HG03045 (cell line): ENCODE results near the gene SECTM1.

Experiments
- ATAC-seq: cut with Tn5 transposase; IDR thresholded peaks from one replicate; pipeline ENCODE4 v1.9.1; 2021; ENCODE audit warnings: mild to moderate bottlenecking, moderate library complexity; ENCODE audit not compliant: unreplicated experiment

The SECTM1 gene

DNA sequence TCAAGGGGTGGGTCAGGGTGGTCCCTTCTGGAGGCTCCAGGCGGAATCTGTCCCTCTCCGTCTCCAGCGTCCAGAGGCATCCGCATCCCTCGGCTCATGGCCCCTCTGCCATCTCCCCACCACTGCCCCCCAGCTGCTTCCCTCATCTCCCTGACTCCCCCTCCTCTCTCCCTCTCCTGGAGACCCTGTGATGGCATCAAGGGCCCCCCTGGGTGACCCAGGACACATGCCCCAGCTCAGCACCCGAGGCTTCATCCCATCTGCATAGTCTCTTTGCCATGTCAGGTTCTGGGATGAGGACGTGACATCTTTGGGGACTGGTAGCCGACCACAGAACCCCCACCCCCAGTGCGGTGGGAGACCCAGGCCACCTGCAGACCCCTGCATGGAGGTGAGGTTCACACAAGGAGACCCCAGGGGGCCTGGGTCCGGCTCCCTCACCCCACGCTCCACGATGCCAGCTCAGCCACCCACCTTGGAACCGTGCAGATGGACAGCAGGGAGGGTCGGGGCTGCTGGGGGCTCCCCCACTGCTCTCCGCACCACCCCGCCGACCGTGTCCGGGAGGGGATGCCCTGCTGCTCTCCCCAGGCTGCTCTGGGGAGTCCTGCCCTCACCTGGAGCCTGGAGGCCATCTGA, 3.8 kb downstream of the SECTM1 start:
- ATAC-seq: no peak

DNA sequence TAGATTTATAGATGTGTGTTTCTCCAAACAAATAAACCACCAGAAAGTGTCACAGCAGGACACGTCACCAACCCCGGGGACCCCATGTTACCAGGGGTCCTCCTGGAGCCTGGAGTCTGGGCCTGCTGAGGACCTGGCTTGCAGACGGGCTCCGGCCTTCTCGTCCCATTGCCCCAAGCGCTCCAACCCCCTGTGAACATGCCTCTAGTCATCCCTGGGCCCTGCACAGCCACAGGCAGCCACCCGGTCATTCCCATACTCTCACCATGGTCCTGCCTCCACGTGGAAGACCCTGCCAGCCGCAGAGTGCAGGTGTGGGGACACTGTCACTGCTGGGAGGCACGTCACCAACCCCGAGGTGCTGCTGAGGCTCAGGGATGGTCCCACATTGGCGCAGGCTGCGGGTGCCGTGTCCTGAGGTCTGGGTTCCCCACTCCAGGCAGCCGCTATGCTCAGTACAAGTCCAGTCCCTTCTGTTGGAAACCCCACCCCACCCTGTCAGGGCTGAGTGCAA, 4.5 kb downstream of the SECTM1 start:
- no peak for ATAC-seq

DNA sequence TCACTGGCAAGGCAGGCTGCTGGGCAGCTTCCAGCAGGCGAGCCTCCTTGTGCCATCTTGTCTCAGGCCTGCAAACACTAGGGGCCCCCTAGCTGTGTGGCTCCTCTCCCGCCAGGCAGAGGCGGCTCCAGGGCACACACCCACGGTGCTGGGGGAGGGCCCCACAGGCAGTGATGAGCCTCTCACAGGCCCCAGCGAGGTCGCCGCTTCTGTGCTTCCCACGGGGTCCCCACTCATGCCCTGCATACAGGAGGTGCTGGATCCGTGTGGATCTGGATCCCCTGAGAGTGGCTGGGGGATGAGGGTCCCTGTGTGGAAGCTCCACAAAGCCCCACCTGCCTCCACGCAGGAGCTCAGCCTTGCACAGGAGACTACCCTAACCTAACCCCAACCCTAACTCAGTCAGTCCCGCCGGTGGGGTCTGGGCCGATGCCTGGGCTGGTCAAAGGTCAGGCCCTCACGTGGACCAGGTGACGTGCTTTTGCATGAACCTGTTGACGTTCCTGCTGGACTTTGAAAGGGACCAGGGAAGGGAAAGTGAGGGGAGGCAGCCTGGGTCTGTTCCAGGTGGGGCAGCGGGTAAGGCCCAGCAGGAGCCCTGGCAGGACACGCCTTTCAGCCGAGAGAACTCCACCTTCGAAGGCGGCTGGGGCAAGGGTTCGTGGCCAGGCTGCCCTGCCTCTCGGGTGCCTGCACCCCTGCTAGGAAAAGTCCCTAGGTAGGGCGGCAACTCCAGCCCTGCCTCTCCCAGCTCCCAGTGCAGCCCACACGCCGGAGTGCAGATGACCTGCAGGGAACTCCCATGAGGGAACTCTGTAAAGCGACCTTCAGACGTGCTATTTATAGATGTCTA, 5.2 kb downstream of the SECTM1 start:
- no peak for ATAC-seq

DNA sequence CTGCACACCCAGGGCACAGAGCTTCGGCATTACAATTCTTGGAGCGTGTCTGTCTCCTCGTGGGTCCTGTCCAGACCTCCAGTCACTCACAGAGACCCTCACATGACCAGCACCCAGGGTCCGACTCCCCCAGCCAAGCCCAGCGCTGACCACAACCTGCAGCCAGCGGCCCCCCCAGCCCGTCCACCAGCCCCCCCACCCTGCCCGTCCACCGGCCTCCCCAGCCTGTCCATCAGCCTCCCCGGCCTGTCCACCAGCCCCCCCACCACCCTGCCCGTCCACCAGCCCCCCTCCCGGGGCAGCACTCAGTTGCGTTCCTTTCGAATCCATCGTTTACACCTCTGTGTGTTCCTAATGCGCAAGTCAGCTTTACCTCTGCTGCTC, 5.8 kb downstream of the SECTM1 start:
- ATAC-seq: no peak

DNA sequence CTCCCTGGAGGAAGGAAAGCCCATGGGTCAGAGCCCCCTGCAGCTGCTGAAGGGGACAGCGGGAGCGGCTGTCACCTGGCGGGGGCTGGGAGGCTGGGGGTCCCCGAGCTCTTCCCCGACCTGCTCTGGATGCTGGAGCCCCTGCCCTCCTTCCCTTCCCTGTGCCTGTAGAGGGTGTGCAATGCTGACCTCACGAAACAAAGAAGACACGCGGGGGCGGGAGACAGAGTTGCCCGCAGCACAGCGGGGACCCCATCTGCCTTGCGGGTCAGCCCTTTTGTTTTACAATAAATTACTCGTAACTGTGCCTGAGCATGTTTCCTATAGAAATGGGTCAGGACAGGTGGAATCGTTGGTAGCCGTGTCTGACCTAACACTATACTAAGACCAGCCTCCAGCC, 6.3 kb downstream of the SECTM1 start:
- no peak for ATAC-seq

DNA sequence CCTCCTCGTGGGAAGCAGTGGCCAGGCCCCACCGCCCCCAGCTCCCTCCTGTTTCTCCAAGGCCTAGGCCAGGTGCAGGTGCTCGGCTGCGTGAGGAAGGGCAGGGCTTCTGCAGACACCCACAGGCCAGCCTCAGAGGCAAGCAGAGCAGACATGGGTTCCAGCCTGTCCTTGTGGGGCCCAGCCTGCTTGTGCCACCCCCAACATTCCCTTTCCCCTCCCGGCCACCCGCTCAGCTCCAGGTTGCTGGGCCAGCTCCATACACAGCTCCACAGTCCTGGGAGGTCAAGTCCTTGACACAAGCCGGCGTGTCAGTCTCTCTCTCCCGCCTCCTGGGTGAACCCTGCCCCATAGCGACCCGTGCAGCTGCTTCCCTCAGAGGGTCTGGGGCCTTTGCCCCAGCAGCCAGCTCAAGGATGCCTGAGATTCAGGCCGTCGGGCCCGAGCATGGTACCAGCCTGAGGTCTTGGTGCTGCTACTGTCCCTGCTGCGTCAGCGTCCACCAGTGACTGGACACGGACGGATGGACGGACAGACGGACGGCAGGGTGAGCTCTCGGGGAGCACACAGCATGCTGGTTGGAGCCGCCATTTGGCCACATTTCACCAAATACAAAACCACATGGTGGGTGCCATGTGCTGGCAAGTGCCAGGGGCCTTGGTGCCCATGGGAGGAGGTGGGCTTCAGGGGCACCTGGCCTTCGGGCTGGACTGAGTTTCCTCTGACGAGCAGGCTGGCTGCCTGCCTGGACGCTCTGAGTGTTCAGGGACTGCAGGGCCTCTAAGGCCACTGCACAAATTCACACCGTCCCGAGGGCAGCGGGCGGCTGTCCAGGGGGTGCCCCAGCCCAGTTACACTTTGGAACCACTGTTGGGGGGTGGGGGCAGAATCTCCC, 8.0 kb downstream of the SECTM1 start:
- no peak for ATAC-seq

DNA sequence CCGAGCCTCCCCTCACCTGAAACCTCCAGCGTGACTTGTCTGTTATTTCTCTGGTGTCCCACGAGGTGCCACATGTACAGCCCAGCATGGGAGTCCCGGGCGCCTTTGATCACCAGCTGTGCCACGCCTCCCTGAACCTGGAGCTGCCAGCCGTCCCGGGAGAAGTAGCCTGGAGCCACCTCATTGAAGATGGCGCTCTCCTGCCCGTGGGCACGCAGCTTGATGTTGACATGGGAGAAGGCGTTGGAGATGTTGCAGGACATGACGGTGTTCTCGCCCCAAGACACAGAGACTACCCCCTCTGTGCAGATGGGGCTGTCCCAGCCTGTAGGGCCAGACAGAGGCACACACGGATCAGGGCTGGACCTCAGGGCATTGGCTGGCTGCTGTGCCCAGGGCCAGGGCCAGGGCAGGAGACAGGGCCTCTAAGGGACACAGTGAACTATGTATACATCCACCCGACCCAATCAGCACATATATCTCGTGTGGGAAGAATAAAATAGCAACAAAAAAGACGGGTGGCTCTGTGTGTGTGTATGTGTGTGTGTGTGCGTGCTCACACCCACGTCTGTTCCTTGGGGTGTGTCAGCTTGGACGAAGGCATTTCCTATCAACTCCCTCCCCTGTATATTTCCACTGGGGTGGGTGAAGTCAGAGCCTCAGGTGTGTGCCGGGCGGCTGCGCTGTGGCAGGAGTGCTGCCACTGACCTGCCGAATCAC, 8.8 kb downstream of the SECTM1 start:
- ATAC-seq: no peak

DNA sequence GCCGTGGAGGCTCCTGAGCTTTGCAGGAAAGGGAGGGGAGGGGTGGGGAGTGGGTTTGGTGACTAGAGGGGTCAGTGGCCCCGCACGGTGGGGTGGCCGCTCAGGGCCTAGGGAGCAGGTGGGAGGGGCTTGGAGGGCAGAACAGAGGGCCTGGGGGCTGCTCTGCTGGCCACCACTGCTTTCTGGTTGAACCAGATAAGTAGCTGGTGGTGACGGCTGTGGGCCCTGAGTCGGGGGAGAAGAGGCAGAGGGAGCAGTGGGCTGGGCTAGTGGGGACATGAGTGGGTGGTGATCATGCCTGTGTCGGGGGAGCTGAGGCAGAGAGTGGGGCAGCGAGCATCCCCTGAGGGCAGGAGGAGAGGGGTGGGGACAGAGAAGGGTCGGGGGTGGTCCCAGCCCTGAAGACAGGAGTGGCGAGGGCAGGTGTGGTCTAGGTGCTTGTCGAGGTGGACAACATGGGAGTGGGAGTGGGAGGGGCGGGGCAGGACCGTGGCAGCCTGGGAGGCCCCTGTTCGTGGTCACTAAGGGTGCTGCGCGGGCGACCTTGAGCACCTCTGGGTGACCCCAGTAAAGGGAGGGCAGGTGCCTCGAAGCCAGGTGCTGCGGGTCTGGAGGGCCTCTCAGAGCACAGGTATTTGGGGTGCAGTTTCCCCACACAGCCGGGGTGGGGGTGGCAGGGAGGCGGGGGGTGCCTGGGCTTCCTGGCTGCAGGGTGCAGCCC, 9.9 kb downstream of the SECTM1 start:
- no peak for ATAC-seq

DNA sequence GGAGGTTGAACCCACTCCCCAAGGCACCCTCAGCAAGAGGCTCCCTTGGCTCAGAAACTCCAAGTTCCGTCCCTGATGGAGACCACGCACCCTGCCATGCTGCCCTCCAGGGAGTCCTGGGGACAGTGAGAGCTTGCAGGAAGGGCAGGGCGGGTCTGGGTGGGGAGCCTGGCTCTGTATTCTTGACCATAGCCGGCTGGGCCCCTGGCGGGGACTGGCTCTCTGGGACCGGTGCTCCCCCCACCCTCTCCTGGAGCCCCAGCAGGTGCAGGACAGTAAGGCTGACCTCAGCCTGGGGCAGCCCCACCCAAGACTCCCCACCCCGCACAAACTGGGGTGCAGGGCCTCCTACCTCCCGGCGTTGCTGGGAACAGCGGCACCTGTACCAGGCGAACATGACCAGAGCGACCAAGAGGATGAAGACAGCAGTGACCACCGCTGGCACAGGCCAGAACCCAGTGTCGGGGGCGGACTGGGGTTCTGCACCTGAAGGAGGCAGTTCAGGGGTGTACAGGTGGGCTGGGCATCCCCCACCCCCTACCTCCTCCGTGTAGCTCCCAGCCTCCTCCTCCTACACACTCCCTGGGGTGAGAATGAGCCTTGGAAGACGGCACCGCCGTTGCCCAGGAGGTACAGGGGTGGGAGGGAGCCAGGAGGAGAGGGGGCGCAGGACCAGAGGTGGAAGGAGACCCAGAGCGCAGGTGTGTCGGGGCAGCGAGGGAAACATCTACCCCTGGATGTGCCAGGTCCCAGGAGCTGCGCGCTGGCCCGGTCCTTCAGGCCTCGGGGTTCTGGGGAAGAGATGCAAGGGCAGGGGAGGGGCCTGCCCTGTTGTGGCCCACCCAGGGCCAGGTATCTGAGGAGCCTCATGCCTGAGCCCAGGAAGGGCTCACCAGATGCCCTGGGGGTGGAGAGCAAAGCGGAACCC, 10.8 kb downstream of the SECTM1 start:
- ATAC-seq: no peak

DNA sequence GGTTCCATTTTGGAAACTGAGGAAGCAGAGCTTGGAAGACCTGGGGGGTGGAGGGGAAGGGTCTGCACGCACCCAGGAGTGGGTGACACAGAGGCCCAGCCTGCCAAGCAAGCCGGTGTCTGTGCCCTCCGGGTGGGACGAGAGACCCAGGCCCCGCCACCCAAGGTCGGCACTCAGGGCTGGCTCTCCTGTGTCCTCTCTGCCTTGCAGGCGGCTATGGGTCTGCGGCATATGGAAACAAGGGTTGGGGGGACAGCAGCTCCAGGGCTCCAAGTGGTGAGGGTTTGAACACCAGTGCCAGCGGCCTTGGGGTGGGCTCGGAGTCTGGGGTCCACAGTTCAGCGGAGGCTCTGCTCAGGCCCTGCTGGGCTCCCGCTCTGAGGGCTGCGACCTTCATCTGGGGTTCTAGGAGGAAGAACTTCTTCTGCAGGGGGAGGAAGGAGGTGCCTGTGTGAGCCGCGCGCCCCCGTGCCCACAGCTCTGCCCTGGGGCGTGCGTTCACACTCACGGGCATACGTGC, 11.6 kb downstream of the SECTM1 start:
- ATAC-seq: no peak

DNA sequence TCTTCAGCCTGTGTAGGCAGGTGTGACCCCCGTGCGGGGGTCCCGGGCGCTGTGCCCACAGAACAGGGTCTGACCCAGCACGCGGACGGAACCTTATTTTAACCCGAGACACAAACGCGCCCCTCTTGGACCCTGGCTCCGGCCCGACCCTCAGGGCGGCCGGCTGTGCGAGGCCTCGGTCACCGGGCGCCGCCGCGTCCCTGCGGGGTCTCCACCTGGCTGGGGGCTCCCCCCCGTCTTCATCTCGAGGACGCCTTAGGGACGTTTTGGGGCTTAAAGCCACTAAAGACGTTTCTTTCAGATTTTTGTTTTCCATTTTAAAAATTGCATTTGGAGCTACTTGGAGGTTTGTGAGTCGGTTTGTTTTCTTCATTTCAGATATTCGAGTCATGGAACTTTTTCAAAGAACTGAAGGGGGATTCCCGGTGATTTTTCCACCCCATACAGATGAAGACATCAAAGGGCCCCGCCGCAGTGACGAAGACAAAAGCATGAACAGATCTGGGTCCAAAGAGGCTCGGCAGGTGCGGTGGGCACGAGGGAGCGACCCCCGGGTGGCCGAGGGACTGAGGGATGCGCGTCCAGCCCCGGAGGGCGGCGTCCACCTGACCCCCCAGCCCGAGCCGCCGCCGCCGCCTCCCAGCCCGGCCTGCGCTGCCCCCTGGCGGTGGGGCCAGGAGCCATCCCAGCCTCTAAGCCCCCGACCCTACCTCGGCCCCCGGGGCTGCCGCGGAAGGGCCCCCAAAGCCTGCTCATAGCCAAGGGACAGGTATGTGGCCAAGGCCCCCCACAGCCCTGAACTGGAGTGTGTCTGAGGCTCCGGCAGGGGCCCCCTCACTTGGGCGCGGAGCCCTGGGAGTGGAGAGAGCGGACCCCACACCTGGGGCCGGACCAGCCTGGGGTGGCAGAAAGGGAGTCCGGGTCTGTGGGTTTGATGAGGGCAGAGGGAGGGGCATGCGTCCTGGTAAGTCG, 12.3 kb downstream of the SECTM1 start:
- ATAC-seq: no peak

DNA sequence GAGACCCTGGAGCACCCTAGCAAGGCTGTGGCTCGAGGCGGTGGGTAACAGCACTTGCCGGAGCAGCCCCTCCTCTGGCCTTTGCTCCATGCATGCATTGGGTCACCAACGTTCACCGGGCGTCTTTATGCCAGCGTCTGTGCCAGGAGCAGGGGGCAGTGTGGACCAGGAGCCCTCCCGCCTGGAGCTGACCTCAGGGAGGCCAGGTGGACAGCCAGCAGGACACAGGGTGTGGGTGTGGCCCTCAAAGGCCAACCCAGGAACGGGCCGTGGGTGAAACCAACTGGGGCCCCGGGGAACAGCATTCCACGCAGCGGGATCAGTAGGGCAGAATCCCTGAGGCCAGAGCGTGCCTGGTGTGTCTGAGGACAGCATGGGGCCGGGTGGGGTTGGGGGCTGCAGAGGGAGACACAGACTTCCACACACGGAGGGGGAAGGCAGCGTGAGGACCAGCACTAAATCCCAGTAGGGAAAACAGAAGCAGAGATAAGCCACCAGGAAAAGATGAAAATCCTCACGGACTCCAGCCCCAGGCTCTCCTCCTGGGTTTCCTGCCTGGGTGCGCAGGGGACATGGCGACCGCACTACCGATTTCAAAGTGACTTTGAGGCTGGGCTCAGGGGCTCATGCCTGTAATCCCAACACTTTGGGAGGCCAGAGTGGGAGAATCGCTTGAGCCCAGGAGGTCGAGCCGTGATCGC, 13.3 kb downstream of the SECTM1 start:
- no peak for ATAC-seq

DNA sequence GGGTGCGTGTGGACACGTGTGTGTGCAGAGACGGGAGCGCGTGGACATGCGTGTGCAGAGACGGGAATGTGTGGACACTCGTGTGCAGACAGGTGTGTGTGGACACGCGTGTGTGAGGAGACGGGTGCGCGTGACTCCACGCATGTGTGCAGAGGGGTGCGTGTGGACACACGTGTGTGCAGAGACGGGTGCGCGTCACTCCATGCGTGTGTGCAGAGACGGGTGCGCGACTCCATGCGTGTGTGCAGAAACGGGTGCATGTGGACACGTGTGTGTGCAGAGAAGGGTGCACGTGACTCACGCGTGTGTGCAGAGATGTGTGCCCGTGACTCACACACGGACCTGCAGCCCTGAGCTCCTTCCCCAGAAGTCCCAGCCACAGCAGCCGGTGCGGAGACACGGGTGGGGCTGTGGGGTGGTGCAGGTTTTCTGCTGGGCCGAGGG, 13.9 kb downstream of the SECTM1 start:
- no peak for ATAC-seq

DNA sequence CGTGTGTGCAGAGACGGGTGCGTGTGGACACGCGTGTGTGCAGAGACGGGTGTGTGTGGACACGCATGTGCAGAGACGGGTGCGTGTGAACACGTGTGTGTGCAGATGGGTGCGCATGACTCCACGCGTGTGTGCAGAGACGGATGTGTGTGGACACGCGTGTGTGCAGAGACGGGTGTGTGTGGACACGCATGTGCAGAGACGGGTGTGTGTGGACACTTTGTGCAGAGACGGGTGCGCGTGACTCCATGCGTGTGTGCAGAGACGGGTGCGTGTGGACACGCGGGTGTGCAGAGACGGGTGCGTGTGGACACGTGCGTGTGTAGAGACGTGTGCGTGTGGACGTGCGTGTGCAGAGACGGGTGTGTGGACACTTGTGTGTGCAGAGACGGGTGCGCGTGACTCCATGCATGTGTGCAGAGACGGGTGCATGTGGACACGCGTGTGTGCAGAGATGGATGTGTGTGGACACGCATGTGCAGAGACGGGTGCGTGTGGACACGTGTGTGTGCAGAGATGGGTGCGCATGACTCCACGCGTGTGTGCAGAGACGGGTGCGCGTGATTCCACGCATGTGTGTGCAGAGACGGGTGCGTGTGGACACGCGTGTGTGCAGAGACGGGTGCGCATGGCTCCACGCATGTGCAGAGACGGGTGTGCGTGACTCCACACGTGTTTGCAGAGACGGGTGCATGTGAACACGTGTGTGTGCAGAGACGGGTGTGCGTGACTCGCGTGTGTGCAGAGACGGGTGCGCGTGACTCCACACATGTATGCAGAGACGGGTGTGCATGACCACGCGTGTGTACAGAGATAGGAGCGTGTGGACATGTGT, 14.6 kb downstream of the SECTM1 start:
- no peak for ATAC-seq

DNA sequence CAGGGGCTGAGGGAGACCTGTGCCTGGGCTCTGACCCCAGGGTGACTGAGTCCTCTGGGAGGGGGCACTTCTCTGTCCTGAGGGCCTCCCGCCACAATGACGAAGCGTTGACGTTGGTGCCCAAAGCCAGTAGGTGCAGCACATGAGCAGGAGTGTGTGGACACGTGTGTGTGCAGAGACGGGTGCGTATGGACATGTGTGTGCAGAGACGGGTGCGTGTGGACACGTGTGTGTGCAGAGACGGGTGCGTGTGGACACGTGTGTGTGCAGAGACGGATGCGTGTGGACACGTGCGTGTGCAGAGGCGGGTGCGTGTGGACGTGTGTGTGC, 15.4 kb downstream of the SECTM1 start:
- ATAC-seq: no peak
